HG03469 (cell line): ENCODE measurements around the gene DMGDH.

Experiments used
- ATAC-seq: cut with Tn5 transposase; IDR thresholded peaks from one replicate; pipeline ENCODE4 v1.9.1; 2021; ENCODE audit warnings: mild to moderate bottlenecking, moderate library complexity, moderate number of reproducible peaks; ENCODE audit not compliant: unreplicated experiment

DMGDH gene

GRCh38 chr5:79069488-79070349, at the start of gene DMGDH, which contains the start of gene BHMT2:
Gene DMGDH (minus strand): TSS chr5:79069674. CDS start chr5:79069620, 54 bp downstream.
Gene BHMT2 (plus strand): TSS chr5:79069767. CDS start chr5:79069783, 16 bp downstream.
- ATAC-seq: no peak

GRCh38 chr5:79112703-79113058, 43.2 kb upstream of the DMGDH start:
- ATAC-seq: no peak

DNA sequence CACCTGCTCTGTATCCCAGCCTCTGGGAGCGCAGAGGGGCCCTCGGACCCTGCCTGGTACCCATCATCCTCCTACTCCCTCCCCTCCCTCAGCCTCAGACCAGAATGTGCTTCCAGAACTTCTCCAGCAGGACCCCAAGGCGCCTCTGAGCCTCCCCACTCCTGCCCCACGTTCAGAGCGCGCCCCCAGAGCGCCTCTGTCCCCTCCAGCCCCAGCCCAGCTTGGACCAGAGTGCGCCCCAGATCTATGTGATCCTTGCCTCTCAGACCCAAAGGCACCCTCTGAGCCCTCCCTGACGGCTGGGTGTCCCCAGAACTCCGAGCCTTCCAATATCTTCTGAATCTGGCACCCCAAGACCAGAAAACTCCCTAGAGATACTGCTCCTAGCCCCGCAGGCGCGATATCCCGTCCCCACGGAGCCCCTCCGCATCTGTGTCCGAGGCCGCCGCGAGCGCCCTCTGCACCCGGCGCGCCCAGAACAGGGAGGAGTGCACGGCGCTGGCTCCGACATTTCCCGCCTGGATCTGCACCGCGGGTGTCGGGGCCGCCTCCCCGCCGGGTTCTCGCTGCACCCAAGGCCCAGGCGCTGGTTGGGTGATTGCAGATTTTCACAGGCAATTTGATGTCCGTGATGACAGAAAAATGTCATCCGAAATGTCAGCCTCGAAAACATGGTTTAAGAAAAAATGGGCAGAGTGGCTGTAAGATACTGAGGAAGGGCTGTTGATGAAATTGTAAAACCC, 42.7 kb upstream of the DMGDH start:
- no peak for ATAC-seq

DNA sequence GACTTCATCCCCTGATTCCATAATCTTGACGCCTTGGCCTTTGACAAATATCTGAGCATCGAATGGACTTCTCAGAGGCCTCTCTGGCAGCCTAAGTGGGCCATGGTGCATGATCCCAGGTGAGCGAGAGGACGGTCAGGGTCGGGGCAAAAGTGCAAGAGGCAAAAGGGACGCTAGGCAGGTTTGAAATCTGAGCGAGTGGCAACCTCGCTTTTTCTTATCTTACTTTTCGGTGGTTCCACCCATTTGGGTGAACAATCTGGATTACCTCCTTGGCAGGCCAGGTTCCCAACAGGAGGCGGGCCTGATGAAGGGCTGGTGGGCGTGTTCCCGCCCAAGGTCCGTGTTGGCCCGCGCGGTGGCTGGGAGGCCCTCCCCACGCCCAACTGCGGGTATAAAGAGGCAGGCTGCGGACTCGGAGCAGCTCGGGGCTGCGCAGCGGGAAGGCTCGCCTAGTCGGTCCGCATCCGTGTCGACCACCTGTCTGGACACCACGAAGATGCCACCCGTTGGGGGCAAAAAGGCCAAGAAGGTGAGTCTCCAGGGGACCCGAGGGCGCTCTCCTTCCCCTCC, 42.0 kb upstream of the DMGDH start, which contains the start of gene BHMT:
Gene BHMT (plus strand): TSS at position 423 of the 573 bp plus-strand sequence. CDS start 77 bp downstream, at position 500.
- ATAC-seq: no peak

GRCh38 chr5:79109527-79110492, 40.3 kb upstream of the DMGDH start:
- ATAC-seq: no peak

- ATAC-seq: no peak
These were observed 39.3 kb upstream of the DMGDH start for GRCh38 chr5:79108792-79109191.

DNA sequence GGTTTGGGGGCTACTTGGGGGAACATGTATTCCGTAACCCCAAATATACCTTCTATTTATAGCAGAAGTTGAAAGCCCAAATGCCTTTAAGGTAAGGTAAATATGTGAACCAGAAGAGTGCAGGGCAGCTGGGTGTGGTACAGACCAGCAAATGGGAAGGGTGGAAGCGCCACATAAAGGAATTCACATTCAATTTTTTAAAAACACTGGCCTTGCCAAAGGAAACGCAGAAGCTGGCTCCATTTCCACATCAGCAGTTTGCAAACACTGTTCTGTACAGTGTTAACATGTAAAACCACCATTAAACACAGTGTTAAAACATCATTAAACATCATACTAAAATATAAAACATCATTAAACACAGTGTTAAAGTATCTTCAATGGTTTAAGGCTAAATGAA, 38.6 kb upstream of the DMGDH start:
- ATAC-seq: no peak

DNA sequence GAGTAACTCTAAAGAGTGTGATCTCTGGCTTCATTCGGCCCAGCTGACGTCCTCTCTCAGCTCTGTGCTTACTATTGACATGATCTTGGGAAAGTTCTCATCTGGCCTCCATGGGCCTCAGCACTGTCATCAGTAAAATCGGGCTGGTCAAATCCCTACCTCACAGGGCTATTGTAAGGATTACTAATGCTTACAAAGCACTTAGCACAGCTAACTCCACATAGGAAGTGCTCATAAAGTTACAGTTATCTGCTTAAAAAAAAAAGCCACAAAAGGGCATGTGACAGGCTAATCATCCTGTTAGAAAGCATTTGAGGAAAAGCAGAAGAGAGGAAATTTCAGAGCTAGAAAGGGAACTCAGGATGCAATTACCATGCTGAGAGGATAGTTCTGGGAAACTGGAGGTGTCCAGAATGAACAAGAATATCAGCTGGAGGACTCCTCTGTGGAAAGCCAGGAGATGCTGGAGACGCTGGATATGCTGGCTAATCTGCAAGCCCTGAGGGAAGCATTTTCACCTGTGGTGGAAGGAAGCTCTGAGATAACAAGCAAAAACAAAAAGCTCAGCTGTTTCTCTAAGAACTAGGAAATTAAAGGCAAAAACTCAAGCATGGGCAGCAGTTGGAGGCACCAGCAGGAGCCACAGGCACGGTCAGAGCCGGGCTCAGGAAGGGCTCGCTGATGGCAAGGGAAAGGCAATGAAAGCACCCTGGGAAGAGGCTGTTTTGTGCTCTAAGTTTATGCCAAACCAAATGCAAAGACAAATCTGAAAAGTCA, 37.7 kb upstream of the DMGDH start:
- no peak for ATAC-seq

DNA sequence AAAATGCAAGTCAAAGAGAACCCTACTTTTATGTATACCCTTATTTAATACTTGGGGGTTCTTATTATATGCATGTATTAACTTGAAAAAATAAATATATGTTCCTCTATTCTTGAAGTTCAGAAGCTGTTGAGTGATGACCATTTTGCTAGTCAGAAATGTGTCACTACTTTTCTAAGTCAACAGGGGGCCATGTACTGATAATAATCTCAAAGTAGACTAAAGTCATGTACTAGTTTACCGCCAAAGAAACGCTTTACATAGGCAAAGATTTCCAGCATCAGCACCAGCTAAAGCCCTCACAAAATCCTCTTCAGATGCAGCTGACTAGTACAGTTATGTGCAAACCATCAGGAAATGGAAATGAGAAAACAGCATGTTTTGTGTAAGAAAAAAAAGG, 36.4 kb upstream of the DMGDH start:
- ATAC-seq: no peak

DNA sequence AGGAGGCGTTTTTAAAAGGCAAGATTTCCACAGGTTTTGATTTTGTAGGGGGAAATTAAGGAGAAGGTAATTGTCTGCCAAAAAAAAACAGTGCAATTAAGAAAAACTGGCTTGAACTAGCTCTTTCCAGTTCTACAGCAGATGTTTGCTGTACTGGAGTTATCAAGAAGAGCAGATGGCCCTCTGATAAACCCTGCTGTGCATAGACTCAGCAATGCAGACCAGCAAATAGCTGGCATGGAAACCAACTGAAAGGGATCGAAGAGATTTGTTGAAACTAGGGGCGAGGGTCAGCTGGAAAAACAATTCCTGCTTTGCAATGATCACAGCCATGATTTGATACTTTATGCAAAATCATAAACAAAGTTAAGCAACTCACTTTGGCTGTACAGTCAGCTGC, 24.3 kb upstream of the DMGDH start:
- no peak for ATAC-seq

- no peak for ATAC-seq
These were observed 21.6 kb upstream of the DMGDH start for GRCh38 chr5:79091064-79091463.

DNA sequence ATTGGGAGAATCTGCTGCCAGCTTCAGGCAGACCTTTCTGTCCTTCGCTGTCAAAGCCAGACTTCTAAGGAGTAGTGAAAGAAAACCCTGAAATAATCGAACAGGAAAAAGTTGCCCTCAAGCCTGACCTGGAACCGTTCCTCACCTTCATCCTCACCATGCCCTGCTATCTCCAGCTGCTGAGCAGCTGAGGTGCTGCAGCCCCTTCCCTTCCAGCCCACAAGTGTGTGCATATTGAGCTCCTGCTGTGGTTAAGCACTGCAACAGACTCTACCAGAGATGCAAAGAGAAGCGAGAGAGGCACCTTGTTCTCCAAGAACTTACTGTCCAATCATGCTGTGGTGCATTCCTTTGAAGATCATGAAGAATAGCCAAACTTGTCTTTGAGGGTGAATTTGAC, 19.0 kb upstream of the DMGDH start:
- no peak for ATAC-seq

- ATAC-seq: no peak
These were observed 16.6 kb upstream of the DMGDH start for GRCh38 chr5:79086116-79086515.

DNA sequence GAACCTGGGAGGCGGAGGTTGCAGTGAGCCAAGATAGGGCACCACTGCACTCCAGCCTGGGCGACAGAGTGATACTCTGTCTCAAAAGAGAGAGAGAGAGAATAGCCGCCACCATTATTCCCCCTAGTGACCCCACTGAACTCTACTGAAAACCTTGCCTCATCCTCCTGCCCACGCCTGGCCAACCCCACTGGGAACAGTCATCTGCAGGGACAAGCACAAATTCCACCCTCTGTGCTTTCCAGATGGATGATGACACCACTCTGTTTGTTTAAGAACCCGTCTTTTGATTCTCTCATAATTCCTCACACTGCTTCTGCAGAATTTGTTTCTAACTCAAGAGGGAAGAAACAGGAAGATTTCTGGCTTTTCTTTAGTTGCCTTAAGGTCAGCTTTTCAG, 12.3 kb upstream of the DMGDH start:
- ATAC-seq: no peak

DNA sequence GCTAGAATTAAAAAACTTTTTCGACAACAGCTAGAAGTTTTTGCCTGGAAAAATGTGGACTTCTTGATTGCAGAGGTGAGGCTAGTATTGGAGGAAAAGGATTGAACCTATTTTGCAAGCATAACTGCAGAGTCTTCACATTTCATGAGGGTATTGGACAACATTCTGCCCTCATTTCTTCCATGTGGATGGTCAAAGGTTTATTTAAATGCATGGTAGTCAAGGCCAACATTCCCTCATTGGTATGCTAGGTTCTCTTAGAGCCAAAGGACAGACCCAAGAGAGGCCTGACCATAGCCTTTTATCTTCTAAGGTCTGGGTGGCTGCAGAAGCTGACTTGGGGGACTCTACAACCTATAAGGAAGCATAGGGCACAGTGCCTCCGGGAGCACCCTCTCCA, 11.3 kb upstream of the DMGDH start:
- ATAC-seq: no peak

DNA sequence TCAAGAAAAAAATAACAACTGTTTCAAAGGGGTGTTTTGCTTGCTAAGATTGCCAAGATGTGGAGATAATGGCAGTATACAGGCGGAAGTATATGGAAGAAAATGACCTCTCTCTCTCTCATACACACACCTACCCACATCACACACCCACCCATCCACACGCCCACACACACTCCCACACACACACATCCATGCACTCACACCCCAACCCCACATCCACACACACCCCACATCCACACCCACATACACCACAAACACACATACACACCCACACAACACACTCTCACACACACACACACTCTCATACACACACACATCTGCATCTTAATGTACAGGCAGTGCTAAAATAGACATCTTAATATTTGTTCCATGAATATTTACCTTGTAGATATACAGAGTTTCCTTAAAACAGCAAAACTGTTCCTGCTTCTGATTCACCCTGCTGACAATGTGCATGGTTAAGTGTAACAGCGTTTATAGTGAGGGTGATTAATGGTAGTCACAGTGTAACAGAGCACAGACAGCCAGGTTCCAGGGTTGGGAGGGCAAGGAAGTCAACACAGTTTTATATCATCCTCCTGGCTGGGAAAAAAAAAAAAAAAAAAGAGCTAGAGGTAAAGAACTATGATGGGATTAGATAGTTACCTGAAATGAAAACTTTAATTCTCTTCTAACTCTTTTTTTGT, 8.3 kb upstream of the DMGDH start:
- no peak for ATAC-seq

- ATAC-seq: no peak
These were observed 7.3 kb upstream of the DMGDH start for GRCh38 chr5:79076819-79077218.

GRCh38 chr5:79075646-79076426, 6.4 kb upstream of the DMGDH start:
- ATAC-seq: no peak
